NCI-H146 treated with DMSO at 0.1 percent for 48 hours (cell line): ENCODE data around the gene JAK2.
"Not testable (repeated sequence)": the region's sequence is repeated elsewhere in the genome, so short reads cannot be mapped to it uniquely, and the experiment has no call there.

Experiments
- DNase-seq: peaks from one replicate; lab custom pipeline; 2025; ENCODE audit not compliant: unreplicated experiment; lab: John Stamatoyannopoulos, UW

The JAK2 gene

GRCh38 chr9:5041390-5042115 lies 56.5 kb downstream of the JAK2 start:
- DNase-seq = no peak

- DNase-seq = no peak
Observed at GRCh38 chr9:5042661-5043178, 57.6 kb downstream of the JAK2 start.

GRCh38 chr9:5043381-5043780 lies 58.3 kb downstream of the JAK2 start:
- DNase-seq = no peak

- no peak for DNase-seq
Observed at GRCh38 chr9:5044160-5044559, 59.1 kb downstream of the JAK2 start.

GRCh38 chr9:5052838-5053237 lies 67.8 kb downstream of the JAK2 start:
- DNase-seq = no peak

DNA sequence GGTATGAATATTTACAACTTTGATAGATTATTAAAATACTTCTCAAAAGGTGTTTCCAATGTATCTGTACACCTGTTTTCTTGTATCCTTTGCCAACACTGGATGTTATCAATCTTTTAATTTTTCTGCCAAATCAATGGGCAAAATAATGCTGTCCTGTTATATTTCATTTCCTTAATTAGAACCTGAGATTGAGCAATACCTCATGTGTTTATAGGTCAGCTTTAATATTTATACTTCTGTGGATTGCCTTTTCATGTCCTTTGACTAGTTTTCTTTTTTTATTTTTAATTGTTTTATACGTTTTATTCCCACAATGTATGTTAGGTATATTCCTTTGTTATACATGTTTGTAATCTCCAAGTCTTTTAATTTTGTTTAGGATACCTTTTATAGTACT lies 77.6 kb downstream of the JAK2 start:
- no peak for DNase-seq

GRCh38 chr9:5072871-5073270 lies 87.8 kb downstream of the JAK2 start:
- DNase-seq = no peak

GRCh38 chr9:5073701-5074100 lies 88.6 kb downstream of the JAK2 start:
- DNase-seq = no peak

GRCh38 chr9:5085993-5086392 lies 100.9 kb downstream of the JAK2 start:
- DNase-seq = no peak

DNA sequence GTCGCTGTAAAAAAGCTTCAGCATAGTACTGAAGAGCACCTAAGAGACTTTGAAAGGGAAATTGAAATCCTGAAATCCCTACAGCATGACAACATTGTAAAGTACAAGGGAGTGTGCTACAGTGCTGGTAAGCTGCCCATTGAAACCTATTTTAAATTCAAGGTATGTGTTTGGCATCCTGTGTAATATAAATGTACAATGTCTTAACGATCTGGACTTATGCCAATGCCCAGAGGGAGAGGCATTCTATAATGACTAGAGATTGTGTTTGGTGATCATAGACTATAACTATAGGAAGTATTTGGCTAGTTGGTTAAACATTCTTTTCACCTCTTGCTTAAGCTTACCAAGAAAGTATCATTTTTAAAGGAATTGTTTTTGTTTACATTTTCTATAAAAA lies 104.7 kb downstream of the JAK2 start:
- DNase-seq = no peak

DNA sequence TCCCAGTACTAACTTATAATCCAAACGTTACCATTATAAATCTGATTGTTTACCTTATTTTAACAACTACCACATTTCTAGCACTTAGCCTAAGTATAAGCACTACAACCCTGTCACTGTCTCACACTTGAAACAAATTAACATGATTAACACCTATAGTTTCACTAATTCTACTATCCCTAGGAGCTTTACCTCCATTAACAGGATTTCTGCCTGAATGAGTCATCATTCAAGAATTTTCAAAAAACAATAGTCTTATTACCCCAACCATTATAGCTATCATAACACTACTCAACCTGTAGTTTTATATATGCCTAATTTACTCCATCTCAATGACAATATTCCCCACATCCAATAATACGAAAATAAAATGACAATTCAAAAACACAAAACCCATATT lies 110.7 kb downstream of the JAK2 start:
- no peak for DNase-seq

GRCh38 chr9:5099466-5099865 lies 114.4 kb downstream of the JAK2 start:
- DNase-seq = no peak

DNA sequence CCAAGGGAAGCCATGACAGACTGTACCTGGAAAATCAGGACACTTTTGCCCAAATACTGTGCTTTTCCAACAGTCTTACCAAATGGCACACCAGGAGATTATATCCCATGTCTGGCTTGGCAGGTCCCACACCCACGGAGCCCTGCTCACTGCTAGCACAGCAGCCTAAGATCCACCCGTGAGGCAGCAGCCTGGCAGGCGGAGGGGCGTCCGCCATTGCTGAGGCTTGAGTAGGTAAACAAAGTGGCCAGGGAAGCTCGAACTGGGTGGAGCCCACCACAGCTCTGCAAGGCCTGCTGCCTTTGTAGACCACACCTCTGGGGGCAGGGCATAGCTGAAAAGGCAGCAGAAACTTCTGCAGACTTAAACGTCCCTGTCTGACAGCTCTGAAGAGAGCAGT lies 116.1 kb downstream of the JAK2 start:
- DNase-seq = not testable (repeated sequence)

DNA sequence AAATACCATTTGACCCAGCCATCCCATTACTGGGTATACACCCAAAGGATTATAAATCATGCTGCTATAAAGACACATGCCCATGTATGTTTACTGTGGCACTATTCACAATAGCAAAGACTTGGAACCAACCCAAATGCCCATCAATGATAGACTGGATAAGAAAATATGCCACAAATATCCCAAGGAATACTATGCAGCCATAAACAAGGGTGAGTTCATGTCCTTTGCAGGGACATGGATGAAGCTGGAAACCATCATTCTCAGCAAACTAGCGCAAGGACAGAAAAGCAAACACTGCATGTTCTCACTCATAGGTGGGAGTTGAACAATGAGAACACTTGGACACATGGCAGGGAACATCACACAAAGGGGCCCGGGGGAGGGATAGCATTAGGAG lies 121.4 kb downstream of the JAK2 start:
- not testable (repeated sequence) for DNase-seq

- DNase-seq = no peak
Observed at GRCh38 chr9:5110867-5111681, 126.0 kb downstream of the JAK2 start.

- no peak for DNase-seq
Observed at GRCh38 chr9:5111696-5112095, 126.6 kb downstream of the JAK2 start.

GRCh38 chr9:5112109-5112592 lies 127.1 kb downstream of the JAK2 start:
- no peak for DNase-seq

DNA sequence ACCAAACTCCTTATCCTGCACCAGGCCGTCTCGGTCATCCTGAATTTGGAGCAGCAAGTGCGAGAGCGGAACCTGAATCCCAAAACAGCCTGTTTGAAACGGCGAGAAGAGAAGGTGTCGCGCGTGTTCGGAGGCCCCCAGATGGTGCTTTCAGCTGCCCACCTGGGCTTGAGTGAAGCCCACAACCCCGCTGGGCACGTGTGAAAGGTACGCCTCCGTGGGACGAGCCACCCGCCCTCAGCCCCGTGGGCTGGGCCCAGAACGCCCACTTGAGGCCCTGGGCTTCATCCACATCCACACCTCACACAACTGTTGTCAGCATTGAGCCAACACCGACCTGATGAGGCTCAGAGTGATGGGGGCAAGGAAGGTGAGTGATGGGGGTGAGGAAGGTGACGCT lies 127.6 kb downstream of the JAK2 start:
- no peak for DNase-seq

DNA sequence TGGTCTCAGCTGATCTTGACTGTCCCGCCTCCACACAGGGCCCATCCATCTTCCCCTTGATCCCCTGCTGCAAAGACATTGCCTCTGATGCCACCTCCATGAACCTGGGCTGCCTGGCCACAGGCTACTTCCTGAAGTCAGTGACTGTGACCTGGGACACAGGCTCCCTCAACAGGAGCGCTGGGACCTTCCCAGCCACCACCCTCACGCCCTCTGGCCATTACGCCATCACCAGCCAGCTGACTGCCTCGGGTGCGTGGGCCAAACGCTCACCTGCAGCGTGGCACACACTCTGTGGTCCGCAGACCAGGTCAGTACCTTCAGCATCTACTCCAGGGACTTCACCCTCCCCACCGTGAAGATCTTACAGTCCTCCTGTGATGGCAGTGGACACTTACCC lies 128.5 kb downstream of the JAK2 start:
- no peak for DNase-seq

DNA sequence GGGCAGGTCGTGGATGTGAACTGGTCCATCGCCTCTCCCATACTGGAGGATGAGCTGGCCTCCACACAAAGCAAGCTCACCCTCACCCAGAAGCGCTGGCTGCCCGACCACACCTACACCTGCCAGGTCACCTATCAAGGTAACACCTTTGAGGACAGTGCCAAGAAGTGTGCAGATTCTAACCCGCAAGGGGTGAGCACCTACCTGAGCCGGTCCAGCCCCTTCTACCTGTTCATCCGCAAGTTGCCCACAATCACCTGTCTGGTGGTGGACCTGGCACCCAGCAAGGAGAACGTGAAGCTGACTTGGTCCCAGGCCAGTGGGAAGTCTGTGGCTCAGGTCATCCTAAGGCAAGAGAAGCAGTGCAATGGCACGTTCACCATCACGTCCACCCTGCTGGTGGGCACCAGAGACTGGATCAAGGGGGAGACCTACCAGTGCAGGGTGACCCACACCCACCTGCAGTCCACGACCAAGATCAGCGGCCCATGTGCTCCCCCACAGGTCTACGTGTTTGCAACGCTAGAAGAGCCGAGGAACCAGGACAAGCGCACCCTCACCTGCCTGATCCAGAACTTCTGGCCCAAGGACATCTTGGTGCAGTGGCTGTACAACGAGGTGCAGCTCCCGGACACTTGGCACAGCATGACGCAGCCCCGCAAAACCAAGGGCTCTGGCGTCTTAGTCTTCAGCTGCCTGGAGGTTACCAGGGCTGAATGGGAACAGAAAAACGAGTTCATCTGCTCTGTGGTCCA lies 129.1 kb downstream of the JAK2 start:
- DNase-seq = no peak

DNA sequence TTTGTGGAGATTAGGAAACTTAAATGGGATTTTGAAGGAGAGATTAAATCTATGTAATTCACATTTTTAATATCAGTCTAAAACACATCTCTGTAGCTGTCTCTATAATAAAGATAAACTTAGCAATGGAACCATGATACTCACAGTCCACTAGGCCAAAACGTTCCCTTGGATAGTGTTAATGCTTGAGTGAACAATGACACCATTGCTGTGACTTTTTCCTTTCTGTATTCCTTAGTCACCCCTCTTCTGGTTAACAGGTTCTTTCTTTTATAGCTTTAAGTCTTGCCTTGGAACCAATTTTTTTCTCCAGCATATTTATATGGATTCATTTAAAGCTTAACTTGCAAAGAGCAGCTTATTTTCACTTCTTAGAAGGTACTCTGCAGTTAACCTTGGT lies 137.0 kb downstream of the JAK2 start:
- DNase-seq = no peak
